NCI-H460 (cell line): ENCODE results near the gene RBM5. TPM values are rescaled to one million over a fixed set of nuclear protein-coding genes. Genes with fewer than 3 reads are reported as not detected.

Experiments
- DNase-seq: peaks from one replicate; pipeline ENCODE4 v3.0.0-alpha.2; 2016; ENCODE audit warnings: low read depth; ENCODE audit errors: extremely low read depth
- total RNA-seq: library from RNA; depleted of rRNA; stranded (reverse); fragments of >200 nt; shearing (Covaris generic); gene quantifications from 2 replicates; pipeline ENCODE4 v1.2.3, GENCODE V29; 2014; rRNA removed

Gene RBM5
- total RNA-seq, 1 experiment from 2014 or later, result 61.4 TPM

- no peak for DNase-seq
Measured at GRCh38 chr3:50157827-50158529, 69.3 kb downstream of the RBM5 start.

GRCh38 chr3:50158530-50159146 is 69.9 kb downstream of the RBM5 start:
- no peak for DNase-seq

GRCh38 chr3:50160561-50160983 is 71.9 kb downstream of the RBM5 start:
- no peak for DNase-seq

GRCh38 chr3:50161320-50161719 is 72.6 kb downstream of the RBM5 start:
- no peak for DNase-seq

GRCh38 chr3:50162034-50162883 is 73.5 kb downstream of the RBM5 start:
- no peak for DNase-seq

- DNase-seq, result no peak
Measured at GRCh38 chr3:50163572-50164455, 75.1 kb downstream of the RBM5 start.

DNA sequence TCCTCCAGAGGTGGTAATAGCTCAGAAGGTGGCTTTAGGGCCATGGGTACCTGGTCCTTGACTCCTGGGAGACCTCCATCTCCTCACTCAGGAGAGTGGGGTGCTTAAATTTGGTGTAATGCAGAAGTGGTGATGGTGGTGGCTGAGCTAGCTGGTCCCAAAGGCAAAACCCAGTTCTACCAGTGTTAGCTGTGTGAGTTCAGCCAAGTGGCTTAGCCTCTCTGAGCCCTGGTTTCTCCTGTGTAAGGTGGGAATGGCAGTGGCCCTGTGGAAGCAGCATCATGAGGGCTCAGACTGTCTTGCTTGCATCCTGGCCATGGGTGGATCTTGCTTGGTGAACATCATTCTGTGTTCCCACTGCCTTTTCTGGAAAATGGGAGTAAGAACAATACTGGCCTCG is 75.8 kb downstream of the RBM5 start:
- DNase-seq, result no peak

DNA sequence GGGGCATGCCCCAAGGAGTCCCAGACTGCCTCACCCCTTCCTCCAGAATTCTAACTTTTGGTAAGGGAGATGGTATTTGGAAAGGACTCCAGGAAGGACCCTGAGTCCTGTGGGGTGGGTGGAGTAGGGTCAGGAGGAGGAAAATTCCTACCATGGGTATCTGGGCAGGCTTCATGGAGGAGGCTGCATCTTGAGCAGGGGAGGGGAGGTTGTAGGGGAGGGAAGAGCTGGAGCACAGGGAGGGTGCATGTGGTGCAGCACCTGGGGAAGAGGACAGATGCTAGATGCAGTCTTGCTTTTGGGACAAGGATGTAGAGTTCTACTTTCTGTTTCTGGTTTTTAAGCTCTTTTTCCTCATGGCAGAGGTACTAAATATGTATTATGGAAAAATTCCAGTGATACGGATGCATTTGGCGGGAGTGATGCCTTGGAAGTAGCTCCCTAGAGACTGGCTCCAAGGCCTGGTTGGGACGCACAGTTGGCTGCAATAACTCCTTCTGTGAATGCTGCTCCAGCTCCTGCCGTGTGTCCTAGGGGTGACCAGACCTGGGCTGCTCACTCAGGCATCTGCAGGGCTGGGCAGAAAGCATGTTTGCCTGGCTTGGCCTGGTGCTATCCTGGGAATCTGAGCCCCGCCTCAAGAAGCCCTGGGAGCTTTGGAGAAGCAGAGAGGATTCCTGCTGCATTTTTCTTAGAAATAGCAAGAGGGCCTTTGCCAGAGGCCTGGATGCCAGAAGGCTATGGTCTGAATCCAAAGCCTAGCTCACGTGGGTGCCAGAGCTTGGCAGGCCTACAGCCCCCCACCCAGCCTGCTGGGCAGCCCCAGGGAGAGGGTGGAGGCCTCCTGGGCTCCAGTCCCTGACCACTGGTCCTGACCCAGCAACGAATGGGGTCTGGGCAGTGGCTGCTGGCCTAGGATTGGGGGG is 76.5 kb downstream of the RBM5 start:
- no peak for DNase-seq

GRCh38 chr3:50165910-50166538 is 77.3 kb downstream of the RBM5 start:
- no peak for DNase-seq

DNA sequence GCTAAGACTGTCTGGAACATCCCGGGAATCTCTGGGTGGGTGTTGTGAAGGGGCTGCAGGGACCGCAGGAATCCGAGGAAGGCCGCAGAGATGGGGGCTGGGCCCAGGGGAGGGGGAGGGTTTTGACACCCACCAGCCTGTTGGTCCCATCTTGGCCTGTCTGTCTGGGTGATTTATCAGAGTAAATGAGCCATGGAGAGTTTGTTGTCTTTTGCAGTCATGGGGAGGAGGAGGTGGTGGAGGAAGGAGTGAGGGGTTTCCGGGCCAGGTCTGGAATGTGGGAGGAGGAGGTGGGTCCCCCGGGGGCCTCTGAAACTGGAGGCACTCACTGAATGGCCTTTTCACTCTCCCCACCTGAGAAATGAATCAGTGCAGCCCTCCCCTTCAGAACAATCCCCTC is 77.9 kb downstream of the RBM5 start:
- DNase-seq, result no peak

- no peak for DNase-seq
Measured at GRCh38 chr3:50167069-50167840, 78.5 kb downstream of the RBM5 start.

GRCh38 chr3:50167841-50168209 is 79.1 kb downstream of the RBM5 start:
- no peak for DNase-seq

- no peak for DNase-seq
Measured at GRCh38 chr3:50168388-50168787, 79.7 kb downstream of the RBM5 start.

Other genes with a start within 250 kb of the RBM5 start
- 5.3 and 5.7 TPM in 2 replicates for gene TRAIP, start 232.4 kb upstream of the RBM5 start, total RNA-seq
- 0.26 TPM in 1 of 2 replicates, not detected in the other for gene CAMKV, start 219.0 kb upstream of the RBM5 start, total RNA-seq
- gene MST1R, start 185.0 kb upstream of the RBM5 start, total RNA-seq, result 0.69 and 0.82 TPM in 2 replicates
- gene MON1A, start 159.1 kb upstream of the RBM5 start, total RNA-seq, result 8.9 and 10.8 TPM in 2 replicates
- gene RBM6, start 148.8 kb upstream of the RBM5 start, total RNA-seq, result 24.6 and 33.8 TPM in 2 replicates
- 4.4 and 5.4 TPM in 2 replicates for gene SEMA3F, start 66.4 kb downstream of the RBM5 start, total RNA-seq
- gene GNAT1, start 102.7 kb downstream of the RBM5 start, total RNA-seq, result not detected in 2 replicates
- gene SLC38A3, start 116.4 kb downstream of the RBM5 start, total RNA-seq, result 0.09 and 0.27 TPM in 2 replicates
- 45.5 and 50.1 TPM in 2 replicates for gene GNAI2, start 147.3 kb downstream of the RBM5 start, total RNA-seq
- 4.9 and 6.1 TPM in 2 replicates for gene SEMA3B, start 180.2 kb downstream of the RBM5 start, total RNA-seq
- not detected in 2 replicates for gene LSMEM2, start 190.2 kb downstream of the RBM5 start, total RNA-seq
- gene IFRD2, start 203.5 kb downstream of the RBM5 start, total RNA-seq, result 116 TPM in 2 replicates
- gene HYAL3, start 210.5 kb downstream of the RBM5 start, total RNA-seq, result 13.0 and 15.1 TPM in 2 replicates
- 7.2 and 7.6 TPM in 2 replicates for gene NAA80, start 210.5 kb downstream of the RBM5 start, total RNA-seq
- 5.9 and 6.2 TPM in 2 replicates for gene HYAL1, start 214.7 kb downstream of the RBM5 start, total RNA-seq
- 19.9 and 28.5 TPM in 2 replicates for gene HYAL2, start 233.8 kb downstream of the RBM5 start, total RNA-seq
- gene TUSC2, start 239.3 kb downstream of the RBM5 start, total RNA-seq, result 15.4 and 17.6 TPM in 2 replicates